ENCODE results near the gene PRDM10.
"Not testable (repeated sequence)": the region's sequence is repeated elsewhere in the genome, so short reads cannot be mapped to it uniquely, and the experiment has no call there.

The PRDM10 gene

GRCh38 chr11:129959687-129960086, 42.9 kb downstream of the PRDM10 start:
- Histone ChIP-seq H3K4me1 (ENCODE audit: control insufficient read depth in 1 of 2, insufficient read depth in 2 of 2, low read length in 2 of 2) (no peaks in the 10 kb centered on the region), H3K9me3 (ENCODE audit: control insufficient read depth in 1 of 2, low read length in 2 of 2) (no peaks in the 10 kb centered on the region), H3K36me3 (ENCODE audit: control insufficient read depth in 1 of 2, insufficient read depth in 2 of 2, low read length in 2 of 2) (peaks cover 6 to 15% of the 10 kb centered on the region in 2 donors), H3K27ac (ENCODE audit: low read length) (no peak overlapping the region), H3K4me3 (ENCODE audit: low read depth in 1 of 2, low read length in 2 of 2) (no peak overlapping the region), H3K27me3 (ENCODE audit: low read depth, low read length) (no peaks in the 10 kb centered on the region)

GRCh38 chr11:129955282-129955681, 47.4 kb downstream of the PRDM10 start:
- Histone ChIP-seq H3K27ac (ENCODE audit: low read length) (no peak overlapping the region), H3K27me3 (ENCODE audit: low read depth, low read length) (no peaks in the 10 kb centered on the region), H3K4me1 (ENCODE audit: control insufficient read depth in 1 of 2, insufficient read depth in 2 of 2, low read length in 2 of 2) (peaks cover 0 to 9% of the 10 kb centered on the region in 2 donors), H3K36me3 (ENCODE audit: control insufficient read depth in 1 of 2, insufficient read depth in 2 of 2, low read length in 2 of 2) (peaks cover 6 to 10% of the 10 kb centered on the region in 2 donors), H3K4me3 (ENCODE audit: low read depth in 1 of 2, low read length in 2 of 2) (no peak overlapping the region), H3K9me3 (ENCODE audit: control insufficient read depth in 1 of 2, low read length in 2 of 2) (no peaks in the 10 kb centered on the region)

GRCh38 chr11:129954703-129955102, 47.9 kb downstream of the PRDM10 start:
- not testable (repeated sequence) for H3K4me3 ChIP-seq (ENCODE audit: low read depth in 1 of 2, low read length in 2 of 2); H3K9me3 ChIP-seq (ENCODE audit: control insufficient read depth in 1 of 2, low read length in 2 of 2); H3K4me1 ChIP-seq (ENCODE audit: control insufficient read depth in 1 of 2, insufficient read depth in 2 of 2, low read length in 2 of 2); H3K36me3 ChIP-seq (ENCODE audit: control insufficient read depth in 1 of 2, insufficient read depth in 2 of 2, low read length in 2 of 2); H3K27ac ChIP-seq (ENCODE audit: low read length); H3K27me3 ChIP-seq (ENCODE audit: low read depth, low read length)

GRCh38 chr11:129951866-129952262, 50.8 kb downstream of the PRDM10 start:
- Histone ChIP-seq H3K9me3 (ENCODE audit: control insufficient read depth in 1 of 2, low read length in 2 of 2) (no peaks in the 10 kb centered on the region), H3K36me3 (ENCODE audit: control insufficient read depth in 1 of 2, insufficient read depth in 2 of 2, low read length in 2 of 2) (peaks cover 0 to 3% of the 10 kb centered on the region in 2 donors), H3K4me3 (ENCODE audit: low read depth in 1 of 2, low read length in 2 of 2) (no peak overlapping the region), H3K27me3 (ENCODE audit: low read depth, low read length) (no peaks in the 10 kb centered on the region), H3K27ac (ENCODE audit: low read length) (no peak overlapping the region), H3K4me1 (ENCODE audit: control insufficient read depth in 1 of 2, insufficient read depth in 2 of 2, low read length in 2 of 2) (peaks cover 0 to 9% of the 10 kb centered on the region in 2 donors)

- no peak overlapping the region for H3K27ac ChIP-seq (ENCODE audit: low read length)
- H3K4me3 ChIP-seq (ENCODE audit: low read depth in 1 of 2, low read length in 2 of 2) = no peak overlapping the region
- H3K4me1 ChIP-seq (ENCODE audit: control insufficient read depth in 1 of 2, insufficient read depth in 2 of 2, low read length in 2 of 2) = peaks cover 0 to 9% of the 10 kb centered on the region in 2 donors
- H3K36me3 ChIP-seq (ENCODE audit: control insufficient read depth in 1 of 2, insufficient read depth in 2 of 2, low read length in 2 of 2) = peaks cover 0 to 8% of the 10 kb centered on the region in 2 donors
- no peaks in the 10 kb centered on the region for H3K9me3 ChIP-seq (ENCODE audit: control insufficient read depth in 1 of 2, low read length in 2 of 2)
- H3K27me3 ChIP-seq (ENCODE audit: low read depth, low read length) = no peaks in the 10 kb centered on the region
Observed at GRCh38 chr11:129951201-129951865, 51.3 kb downstream of the PRDM10 start.

- peaks cover 4 to 12% of the 10 kb centered on the region in 2 donors for H3K36me3 ChIP-seq (ENCODE audit: control insufficient read depth in 1 of 2, insufficient read depth in 2 of 2, low read length in 2 of 2)
- no peaks in the 10 kb centered on the region for H3K27me3 ChIP-seq (ENCODE audit: low read depth, low read length)
- H3K4me1 ChIP-seq (ENCODE audit: control insufficient read depth in 1 of 2, insufficient read depth in 2 of 2, low read length in 2 of 2) = peaks cover 0 to 9% of the 10 kb centered on the region in 2 donors
- no peaks in the 10 kb centered on the region for H3K9me3 ChIP-seq (ENCODE audit: control insufficient read depth in 1 of 2, low read length in 2 of 2)
- H3K4me3 ChIP-seq (ENCODE audit: low read depth in 1 of 2, low read length in 2 of 2) = no peak overlapping the region
- no peak overlapping the region for H3K27ac ChIP-seq (ENCODE audit: low read length)
Observed at GRCh38 chr11:129950101-129951091, 52.2 kb downstream of the PRDM10 start.

GRCh38 chr11:129948926-129949466, 53.6 kb downstream of the PRDM10 start:
- Histone ChIP-seq H3K4me3 (ENCODE audit: low read depth in 1 of 2, low read length in 2 of 2) (no peak overlapping the region), H3K36me3 (ENCODE audit: control insufficient read depth in 1 of 2, insufficient read depth in 2 of 2, low read length in 2 of 2) (peaks cover 5 to 12% of the 10 kb centered on the region in 2 donors), H3K27ac (ENCODE audit: low read length) (no peak overlapping the region), H3K4me1 (ENCODE audit: control insufficient read depth in 1 of 2, insufficient read depth in 2 of 2, low read length in 2 of 2) (peaks cover 0 to 9% of the 10 kb centered on the region in 2 donors), H3K9me3 (ENCODE audit: control insufficient read depth in 1 of 2, low read length in 2 of 2) (no peaks in the 10 kb centered on the region), H3K27me3 (ENCODE audit: low read depth, low read length) (no peaks in the 10 kb centered on the region)

- Histone ChIP-seq H3K9me3 (ENCODE audit: control insufficient read depth in 1 of 2, low read length in 2 of 2) (no peaks in the 10 kb centered on the region), H3K27me3 (ENCODE audit: low read depth, low read length) (no peaks in the 10 kb centered on the region), H3K4me1 (ENCODE audit: control insufficient read depth in 1 of 2, insufficient read depth in 2 of 2, low read length in 2 of 2) (peaks cover 0 to 9% of the 10 kb centered on the region in 2 donors), H3K4me3 (ENCODE audit: low read depth in 1 of 2, low read length in 2 of 2) (no peak overlapping the region), H3K27ac (ENCODE audit: low read length) (no peak overlapping the region), H3K36me3 (ENCODE audit: control insufficient read depth in 1 of 2, insufficient read depth in 2 of 2, low read length in 2 of 2) (peaks cover 5 to 12% of the 10 kb centered on the region in 2 donors)
Observed at GRCh38 chr11:129947474-129947873, 55.2 kb downstream of the PRDM10 start.

GRCh38 chr11:129946965-129947364, 55.7 kb downstream of the PRDM10 start:
- Histone ChIP-seq H3K36me3 (ENCODE audit: control insufficient read depth in 1 of 2, insufficient read depth in 2 of 2, low read length in 2 of 2) (peaks cover 5 to 16% of the 10 kb centered on the region in 2 donors), H3K9me3 (ENCODE audit: control insufficient read depth in 1 of 2, low read length in 2 of 2) (no peaks in the 10 kb centered on the region), H3K27ac (ENCODE audit: low read length) (no peak overlapping the region), H3K4me1 (ENCODE audit: control insufficient read depth in 1 of 2, insufficient read depth in 2 of 2, low read length in 2 of 2) (peaks cover 0 to 9% of the 10 kb centered on the region in 2 donors), H3K4me3 (ENCODE audit: low read depth in 1 of 2, low read length in 2 of 2) (no peak overlapping the region), H3K27me3 (ENCODE audit: low read depth, low read length) (no peaks in the 10 kb centered on the region)

- Histone ChIP-seq H3K27ac (ENCODE audit: low read length) (no peak overlapping the region), H3K4me1 (ENCODE audit: control insufficient read depth in 1 of 2, insufficient read depth in 2 of 2, low read length in 2 of 2) (peaks cover 0 to 7% of the 10 kb centered on the region in 2 donors), H3K4me3 (ENCODE audit: low read depth in 1 of 2, low read length in 2 of 2) (no peak overlapping the region), H3K36me3 (ENCODE audit: control insufficient read depth in 1 of 2, insufficient read depth in 2 of 2, low read length in 2 of 2) (peaks cover 10 to 22% of the 10 kb centered on the region in 2 donors), H3K27me3 (ENCODE audit: low read depth, low read length) (no peaks in the 10 kb centered on the region), H3K9me3 (ENCODE audit: control insufficient read depth in 1 of 2, low read length in 2 of 2) (no peaks in the 10 kb centered on the region)
Observed at GRCh38 chr11:129946256-129946655, 56.4 kb downstream of the PRDM10 start.

GRCh38 chr11:129945373-129945772, 57.3 kb downstream of the PRDM10 start:
- H3K36me3 ChIP-seq (ENCODE audit: control insufficient read depth in 1 of 2, insufficient read depth in 2 of 2, low read length in 2 of 2) = peaks cover 11 to 22% of the 10 kb centered on the region in 2 donors

More at GRCh38 chr11:129945373-129945772, 57.3 kb downstream of the PRDM10 start:
- no peaks in the 10 kb centered on the region for H3K27me3 ChIP-seq (ENCODE audit: low read depth, low read length)
- no peak overlapping the region for H3K4me3 ChIP-seq (ENCODE audit: low read depth in 1 of 2, low read length in 2 of 2)
- no peaks in the 10 kb centered on the region for H3K4me1 ChIP-seq (ENCODE audit: control insufficient read depth in 1 of 2, insufficient read depth in 2 of 2, low read length in 2 of 2)
- no peaks in the 10 kb centered on the region for H3K9me3 ChIP-seq (ENCODE audit: control insufficient read depth in 1 of 2, low read length in 2 of 2)
- H3K27ac ChIP-seq (ENCODE audit: low read length) = no peak overlapping the region

Measured in muscle layer of duodenum (tissue), 2 donors.